ENCODE data around the gene SLC6A6.

Gene SLC6A6

DNA sequence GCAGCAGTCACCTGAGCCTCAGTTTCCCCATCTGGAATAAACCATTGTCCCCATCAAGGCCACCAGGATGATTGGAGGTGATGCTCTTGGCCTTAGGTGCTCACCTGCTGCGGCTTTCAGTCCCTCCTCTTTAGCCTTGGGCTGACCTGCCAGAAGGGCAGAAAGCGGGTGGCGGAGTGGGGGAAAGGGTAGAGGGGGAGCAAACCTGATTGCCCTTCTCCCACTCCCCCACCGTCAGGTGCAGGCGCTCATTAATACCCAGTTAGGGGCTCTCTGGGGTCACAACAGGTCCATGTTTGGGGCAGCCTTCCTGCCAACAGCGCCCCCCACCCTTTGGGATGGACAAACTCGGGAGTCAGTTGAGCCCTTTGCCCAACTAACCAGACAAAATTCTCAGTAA is 87.2 kb downstream of the SLC6A6 start:
- no peak for DNase-seq

DNA sequence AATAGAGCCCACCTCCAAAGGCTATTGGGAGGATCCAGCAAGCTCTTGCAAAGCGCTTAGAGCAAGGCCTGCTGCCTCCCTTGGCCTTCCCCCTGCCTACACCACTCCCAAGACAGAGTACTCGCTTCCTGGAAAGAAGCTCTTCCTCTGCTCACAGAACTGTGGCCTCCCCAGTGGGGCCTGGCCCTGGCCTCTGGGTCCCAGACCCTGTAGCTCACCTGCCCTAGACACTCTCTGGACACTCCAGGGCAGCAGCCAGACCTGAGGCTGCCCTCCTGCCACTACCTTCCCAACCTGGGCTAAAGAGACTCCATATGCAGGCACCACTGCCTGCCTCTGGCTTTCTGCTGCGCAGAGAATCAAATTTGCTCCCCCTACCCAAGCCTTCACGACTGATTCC is 87.8 kb downstream of the SLC6A6 start:
- no peak for DNase-seq

DNA sequence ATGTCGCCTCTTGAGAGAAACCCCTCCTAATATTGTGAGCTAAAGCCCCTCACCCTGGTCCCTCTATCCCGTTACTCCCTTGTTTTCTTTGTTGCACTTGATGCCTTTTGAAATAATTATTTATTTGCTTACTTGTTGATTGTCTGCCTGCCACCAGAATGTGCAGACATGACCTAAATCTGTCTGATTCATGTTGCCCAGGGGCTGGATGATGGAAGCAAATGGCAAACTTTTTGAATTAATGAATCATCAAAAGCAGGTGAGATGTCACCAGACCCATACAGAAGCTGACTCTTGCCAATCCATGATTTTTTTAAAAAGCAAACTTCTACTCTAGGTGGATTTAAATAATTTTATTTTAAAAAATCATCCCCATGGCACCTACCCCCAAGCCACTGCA is 88.4 kb downstream of the SLC6A6 start:
- no peak for DNase-seq

DNA sequence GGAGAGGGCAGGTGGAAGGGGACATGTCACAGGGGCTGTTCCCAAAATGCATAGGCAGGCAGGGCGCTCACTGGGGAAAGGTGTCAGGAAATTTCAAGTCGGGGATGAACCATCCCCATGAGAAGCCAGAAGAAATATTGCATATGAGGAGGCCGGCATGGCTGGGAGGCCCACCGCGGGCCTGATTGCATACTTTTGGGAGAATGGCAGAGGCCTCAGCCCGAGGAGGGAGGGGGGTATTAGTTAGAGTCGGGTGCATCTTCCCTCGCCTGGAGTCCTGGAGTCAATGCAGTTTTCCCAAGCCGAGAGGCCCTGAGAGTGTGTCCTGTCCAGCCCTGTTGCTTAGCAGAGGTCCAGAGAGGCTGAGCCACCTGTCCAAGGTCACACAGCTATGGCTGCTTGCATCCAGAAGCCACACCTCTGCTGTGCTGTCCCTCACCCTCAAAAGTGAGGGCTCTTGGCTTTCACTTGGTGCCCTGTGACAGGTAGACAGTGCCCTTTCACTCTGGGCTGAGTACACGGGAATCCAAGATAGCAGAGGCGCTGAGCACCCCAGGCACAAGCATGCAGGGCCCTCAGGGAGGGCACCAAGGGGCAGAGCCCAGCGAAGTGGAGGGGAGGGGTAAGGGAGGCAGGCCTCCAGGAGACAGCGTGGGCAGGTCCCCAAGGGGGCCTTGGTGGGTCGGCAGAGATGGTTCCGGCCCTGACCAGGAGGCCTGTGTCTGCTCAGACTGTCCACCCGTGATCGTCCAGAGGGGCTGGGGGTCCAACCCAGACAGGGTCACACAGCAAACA is 89.2 kb downstream of the SLC6A6 start:
- no peak for DNase-seq

DNA sequence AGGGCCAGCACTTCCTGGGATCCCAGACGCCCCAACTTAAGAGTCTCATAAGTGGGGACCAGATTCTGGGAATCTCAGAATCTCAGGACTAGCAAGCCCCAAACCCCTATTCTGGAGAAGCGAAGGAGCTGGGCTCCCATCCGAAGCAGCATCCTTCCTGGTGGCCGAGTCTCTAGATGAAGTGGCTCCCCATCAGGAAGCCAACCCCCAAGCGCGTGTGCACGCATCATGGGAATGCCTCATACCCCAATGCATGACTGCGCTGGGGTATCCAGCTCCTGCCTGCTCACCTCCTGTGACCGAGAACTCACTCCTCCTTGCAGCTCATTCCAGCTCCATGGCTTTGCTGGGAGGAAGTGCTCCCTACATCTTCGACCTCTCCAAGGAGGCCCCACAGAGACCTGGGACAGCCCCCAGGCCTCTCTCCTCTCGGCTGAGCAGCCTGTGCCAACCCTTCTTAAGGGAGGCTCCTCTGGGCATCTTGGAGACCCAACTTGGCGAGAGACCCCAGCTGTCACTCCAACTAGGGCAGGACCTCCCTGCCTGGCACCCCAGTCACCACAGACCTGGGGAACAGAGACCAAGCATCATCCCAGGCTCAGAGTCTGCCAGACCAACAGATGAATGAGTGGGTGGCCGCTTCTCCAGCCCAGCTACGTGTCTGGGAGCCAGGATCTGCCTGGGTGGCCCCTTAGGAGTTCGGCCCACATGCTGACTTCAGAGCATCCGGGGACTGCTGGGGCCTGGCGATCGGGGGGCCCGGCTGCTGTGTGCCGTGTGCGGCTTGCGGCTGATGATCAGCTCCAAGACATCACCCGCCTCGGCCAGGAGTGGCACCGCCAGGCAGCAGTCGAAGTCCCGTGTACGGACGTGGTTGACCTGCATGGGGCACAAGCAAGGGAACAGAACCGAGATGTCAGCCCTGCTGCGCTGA is 90.8 kb downstream of the SLC6A6 start:
- no peak for DNase-seq

DNA sequence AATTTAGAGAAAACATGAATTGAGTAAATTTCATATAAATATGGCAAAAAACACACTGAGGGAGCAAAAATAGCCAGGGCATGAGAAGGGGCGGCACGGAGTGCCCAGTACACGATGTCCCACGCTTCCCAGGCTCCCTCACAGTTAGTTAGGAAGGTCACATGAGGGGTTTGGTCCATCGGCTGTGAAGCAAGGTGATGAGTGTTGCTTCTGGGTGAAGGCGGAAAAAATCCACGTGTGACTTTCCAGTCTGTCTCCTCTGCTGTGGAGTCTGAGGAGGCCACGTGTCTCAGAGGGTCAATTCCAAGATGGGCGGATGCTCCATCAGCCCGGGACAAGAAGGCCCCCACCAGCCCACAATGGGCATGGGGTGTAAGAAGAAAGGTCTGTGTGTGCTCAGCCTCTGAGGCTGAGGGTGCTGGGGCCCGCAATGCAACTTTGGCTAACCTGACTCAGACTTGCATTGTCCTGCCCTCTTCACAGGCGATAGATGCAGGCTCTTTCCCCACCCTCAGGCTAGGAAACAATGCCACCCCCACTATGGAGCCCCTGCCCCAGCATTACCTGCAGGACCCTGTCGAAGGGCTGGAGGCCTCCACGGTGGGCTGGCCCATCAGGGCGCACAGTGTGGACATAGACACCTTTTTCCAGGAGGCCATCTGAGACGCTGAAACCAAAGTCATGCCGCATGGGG is 92.0 kb downstream of the SLC6A6 start:
- DNase-seq: no peak

DNA sequence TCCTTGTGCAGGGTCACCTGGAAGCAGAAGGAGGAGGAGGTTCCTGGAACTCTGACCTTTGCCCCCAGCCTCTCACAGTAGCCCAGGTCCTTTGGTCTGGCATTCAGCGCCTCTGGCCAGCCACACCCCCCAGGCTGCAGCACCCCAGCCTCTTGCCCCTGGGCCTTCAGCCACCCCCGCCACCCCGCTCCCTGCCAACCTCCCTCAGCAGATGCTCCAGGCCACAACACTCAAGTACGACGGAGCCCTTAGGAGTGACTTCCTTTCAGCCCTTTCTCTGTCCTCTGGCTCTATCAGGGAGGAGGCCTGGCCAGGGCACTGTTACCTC is 92.5 kb downstream of the SLC6A6 start:
- no peak for DNase-seq

DNA sequence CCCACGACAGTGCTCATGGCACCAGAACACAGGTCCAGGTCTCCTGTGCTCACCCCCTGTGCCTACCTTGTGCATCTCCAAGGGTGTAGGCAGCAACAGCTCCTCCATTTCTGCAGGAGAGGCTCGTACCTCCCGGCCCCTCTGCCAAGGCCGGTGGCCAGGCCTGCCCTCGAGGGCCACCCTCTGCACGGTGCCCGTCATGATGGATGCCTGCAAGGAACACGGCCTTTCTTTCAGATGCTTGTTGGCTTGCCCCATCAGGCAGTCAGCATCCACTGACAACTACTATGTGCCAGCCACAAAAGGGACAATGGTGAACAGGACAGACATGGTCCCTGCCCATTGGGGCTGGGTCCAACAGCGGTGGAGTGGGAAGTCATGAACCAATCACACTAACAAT is 93.9 kb downstream of the SLC6A6 start:
- DNase-seq: no peak

DNA sequence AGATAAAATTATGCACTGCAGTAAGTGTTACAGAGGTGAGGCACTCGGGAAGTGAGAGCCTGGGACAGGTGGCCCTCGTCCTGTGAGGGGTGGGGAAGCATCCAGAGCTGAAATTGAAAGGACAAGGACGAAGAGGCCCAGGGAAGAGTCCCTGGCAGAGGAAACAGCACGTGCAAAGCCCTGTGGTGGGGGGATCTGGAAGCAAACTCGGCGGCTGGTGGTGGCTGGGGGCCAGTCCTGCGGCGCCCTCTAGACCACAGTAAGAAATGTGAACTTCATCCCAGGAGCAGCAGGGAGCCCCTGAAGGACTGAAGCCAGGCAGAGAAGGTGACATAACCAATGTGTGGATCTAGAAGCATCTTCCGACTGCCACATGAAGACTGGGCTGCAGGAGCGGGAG is 94.9 kb downstream of the SLC6A6 start:
- no peak for DNase-seq

DNA sequence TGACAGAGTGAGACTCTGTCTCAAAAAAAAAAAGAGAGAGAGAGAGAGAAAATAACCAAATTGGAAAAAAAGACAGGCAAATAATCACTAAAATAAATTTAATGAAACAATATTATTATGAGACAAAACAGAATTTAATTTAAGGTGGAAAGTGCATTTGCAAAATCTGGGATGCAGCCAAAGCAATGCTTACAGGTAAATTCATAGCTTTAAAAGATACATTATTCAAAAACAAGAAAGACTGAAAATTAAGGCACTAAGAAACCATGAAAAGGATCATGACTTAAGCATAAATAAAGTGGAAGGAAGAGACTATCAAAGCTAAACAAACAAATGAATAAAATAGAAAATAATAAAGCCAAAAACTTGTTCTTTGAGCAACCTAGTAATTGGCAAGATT is 100.1 kb downstream of the SLC6A6 start:
- DNase-seq: no peak

DNA sequence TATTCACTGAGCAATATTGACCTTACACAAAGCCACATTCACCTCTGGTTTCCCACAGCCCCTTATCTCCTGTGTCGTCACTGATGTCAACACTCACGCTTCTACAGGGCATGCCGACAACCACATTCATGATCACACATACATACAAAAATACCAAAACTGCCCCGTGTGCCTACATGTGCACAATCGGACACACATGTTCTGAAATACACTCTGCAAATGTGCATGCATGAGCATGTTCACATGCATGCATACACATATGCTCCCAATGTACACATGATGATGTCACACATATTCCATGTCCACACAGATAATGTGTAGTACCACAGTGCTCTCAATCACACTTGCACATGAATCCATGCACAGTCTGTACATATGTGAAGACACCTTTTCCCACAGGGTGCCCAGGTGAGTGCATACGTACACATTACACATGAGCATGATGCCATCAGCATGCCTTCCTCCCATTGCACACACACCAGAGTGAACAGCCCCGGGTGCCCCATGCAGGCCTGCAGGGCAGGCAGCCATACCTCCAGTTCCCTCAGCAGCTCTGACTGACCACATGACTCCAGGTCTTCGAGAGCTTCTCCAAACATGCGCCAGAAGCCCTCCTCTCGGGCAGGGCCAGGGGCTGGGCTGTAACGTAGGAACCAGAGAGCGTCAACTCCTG is 100.8 kb downstream of the SLC6A6 start:
- DNase-seq: no peak

DNA sequence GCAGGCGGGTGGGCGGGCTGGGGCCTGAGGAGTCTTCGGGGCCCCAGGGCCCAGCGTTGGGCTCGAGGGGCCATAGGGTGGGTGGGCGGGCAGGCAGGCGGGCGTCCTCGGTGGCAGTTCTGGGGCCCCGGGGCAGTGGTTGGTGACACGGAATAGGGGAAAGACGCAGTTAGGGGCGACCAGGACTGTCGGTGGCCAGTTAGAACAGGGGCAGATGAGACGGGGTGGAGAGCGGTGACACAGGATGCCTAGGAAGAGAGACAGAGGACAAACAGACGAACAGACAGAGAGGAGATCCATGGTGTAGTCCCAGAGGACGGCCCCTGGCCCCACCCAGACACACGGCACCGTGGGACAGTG is 101.3 kb downstream of the SLC6A6 start:
- no peak for DNase-seq

DNA sequence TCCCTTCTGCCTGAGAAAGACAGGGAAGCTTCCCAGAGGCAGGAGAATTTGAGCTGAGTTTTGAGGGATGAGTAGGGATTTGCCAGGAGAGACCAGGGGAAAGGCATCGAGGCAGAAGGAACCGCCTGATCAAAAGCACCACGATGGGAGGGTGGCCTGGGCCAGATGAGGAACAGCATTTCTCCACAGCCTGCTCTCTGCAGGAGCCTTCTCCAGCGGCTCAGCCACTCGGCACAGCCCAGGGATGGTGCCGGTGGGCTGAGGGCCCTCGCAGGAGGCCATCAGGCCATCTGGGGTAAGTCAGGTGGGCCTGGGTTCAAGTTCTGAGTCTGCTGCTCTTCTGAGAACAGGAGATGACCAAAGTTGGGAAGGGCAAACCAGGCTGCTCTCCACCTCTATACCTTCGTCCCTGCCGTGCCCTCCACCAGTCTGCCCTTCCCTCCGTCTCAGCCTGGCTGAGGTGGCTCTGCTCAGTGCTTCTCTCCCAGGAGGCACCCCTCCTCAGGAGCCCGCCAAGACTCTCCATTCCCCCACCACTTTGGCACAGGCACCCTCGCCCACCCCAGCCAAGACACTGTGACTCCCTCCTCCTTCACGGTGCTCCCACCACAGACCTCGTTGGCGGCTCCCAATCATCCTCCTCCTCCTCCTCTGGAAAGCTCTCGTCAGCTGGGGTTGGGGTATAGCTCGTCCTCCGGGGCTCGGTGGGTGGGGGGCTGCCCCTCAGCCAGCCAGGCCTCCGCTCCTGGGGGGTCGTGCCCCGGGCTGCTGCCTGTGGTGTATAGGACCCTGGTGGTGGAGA is 102.8 kb downstream of the SLC6A6 start:
- no peak for DNase-seq

DNA sequence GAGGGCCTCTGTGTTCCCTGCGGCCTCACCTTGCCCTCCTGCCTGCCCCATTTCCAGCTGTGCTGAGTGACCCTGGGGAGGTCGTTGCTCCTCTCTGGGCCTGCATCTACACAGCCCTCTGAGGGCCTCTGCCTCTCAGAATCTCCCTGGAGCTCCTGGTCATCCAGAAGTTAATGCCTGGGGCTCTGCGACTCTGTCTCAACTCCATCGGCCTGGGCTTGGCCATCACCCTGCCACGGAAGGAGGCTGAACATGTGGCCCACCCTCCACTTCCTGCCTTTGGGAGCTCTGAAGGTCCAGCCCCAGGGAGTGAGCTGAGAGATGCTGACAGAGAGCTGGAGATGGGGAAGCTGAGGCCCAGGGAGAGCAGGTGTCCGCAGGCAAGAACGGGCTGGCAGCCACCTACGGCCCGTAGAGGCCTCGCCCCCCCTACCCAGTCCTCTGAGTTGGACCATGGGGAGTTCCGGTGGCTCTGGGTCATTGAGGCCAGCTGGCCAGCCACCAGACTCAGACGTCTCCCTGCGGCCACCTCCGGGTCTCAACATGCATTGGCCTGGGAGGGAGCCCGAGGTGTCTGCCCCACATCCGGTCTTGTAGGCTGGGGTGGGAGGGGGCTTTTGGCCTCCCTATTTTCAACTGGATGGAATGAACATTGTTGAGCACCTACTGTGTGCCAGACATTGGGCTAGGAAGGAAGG is 103.5 kb downstream of the SLC6A6 start:
- no peak for DNase-seq

DNA sequence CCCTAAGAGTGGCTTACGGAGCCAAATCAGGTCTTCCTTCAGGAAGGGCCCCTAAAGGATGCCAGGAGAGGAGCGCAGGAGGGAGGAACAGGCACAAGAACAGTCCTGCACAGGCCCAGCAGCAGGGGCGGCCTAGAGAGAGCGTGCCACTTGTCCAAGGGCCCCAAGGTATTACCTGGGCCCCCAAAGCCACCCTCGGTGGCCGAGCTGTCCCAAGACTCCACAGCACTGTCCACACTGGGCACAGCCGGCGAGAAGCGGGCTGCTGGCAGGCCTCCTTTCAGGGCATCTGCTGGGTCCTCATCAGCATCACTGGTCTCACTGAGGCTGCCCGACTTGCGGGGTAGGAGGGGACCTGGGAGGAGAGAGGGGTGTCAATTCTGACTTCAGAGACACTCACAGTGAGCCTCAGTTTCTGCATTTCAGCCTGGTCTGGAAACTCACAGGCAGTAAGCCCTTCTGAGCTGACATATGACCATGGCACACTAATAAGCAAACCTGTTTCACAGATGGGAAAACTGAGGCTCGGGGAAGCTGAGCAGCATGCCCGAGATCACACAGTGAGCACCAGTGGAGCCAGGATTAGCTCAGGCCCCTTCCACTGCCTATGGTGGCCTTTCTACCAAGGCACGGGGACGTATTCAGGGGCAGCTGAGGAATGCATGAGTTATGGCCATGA is 104.4 kb downstream of the SLC6A6 start:
- DNase-seq: no peak

DNA sequence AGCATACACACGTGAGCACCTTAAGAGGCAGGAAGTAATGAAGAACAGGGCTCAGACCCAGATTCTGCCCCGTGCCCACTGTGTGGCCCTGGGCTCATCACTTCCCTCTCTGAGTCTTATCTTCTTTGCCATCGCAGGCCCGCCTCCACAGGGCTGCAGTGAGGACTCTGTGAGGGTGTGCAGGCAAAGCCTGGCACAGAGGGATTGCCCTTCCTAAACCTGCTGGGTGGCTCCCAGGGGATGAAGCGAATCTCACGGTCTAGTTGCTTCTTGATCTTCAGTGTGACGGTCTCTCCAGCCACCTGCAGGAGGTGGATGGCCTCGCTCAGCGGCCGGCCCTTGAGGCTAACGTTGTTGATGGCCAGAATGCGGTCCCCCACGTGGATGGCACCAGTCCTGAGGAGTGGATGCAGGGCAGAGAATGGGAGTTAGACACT is 104.9 kb downstream of the SLC6A6 start:
- no peak for DNase-seq

DNA sequence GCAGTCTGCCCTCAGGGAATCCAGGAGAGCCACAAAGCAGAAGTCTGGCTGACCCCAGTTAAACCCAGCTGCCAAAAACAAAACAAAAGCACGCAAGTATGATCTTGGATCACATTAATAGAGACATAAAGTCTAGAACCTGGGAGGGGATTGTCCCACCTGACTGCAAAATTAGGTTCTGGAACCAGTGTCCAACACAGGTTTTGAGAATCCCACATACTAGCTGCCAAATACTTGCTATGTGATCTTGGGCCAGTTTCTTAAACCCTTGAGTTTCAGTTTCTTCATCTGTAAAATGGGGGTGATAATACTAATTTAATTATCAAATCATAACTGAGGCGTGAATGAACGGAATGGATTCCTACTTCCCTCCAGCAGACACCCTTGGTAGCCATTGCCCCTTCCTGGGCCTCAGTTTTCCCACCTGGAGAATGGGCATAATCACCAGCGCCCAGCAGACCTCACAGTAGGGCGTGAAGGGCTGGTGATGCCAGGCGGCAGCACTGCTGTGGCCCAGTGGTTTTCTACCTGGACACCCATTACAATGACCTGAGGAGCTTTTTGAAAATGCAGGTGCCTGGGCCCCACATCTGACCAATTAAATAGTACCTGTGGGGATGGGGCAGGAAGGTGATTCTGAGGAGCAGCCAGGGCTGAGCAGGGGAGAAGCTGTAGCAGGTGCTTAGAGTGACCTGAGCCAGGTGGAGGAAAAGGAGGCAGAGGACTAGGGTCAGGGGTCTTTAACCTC is 105.5 kb downstream of the SLC6A6 start:
- DNase-seq: no peak

DNA sequence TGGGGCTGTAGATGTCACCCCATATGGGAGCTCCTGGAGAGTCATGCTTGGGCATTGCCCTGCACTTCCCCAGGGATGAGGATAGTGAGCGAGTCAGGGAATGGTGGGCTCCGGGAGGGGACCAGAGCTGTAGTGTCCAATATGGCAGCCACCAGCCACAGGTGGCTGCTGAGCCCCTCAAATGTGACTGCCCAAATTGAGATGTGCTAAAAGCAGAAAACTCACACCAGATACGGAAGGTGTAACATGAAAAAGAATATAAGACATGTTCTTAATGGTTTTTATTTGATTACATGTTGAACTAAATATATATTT is 106.1 kb downstream of the SLC6A6 start:
- no peak for DNase-seq

DNA sequence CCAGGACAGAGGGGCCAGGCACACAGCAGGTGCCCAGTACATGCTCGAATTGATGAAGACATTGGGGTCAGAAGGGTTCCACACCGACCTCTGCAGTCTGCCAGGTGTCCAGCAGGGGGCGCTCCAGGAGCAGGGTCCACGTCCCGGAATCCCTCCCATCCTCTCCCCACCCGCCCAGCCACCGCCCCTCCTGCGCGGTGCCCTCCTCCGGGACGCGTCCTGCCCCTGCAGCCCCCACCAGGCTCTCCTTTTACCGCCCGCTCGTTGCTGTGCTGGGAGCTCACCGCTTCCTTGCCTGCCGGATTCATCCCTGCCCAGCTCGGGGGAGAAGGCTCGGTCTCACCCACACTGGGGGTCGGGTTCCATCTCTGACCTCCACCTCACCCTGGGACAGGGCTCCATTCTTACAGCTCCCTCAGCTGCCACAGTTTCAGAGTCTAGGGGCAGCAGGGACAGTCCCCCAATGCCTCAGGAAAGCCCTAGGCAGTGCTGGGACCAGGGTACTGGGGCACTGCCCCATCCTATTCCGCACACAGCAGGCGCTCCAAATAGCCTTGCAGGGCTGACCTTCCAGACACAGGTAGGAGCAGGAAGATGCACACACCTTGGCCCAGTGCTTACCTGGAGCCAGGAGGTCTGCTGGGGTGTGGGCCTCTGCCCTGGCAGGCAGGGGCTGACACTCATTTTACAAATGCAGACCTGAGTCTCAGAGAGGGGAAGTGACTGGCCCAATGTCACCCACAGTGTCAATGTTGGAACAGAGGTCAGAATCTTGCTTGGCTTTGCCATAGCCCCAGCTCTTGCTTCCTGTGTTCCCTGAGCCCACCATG is 106.8 kb downstream of the SLC6A6 start:
- DNase-seq: peak; percentile 64

DNA sequence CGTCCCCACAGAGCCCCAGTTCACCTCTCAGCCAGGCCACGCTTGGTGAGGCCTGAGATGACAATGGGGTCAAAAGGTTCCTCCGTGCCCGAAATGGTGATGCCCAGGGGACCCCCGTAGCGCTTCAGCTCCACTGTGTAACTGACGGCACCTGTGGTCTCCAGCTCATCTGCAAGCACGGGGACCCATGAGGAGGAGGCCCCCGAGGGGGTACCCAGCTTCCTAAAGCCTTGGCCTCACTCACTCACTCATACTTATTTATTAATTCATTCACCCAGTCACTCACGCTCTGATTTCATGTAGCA is 107.3 kb downstream of the SLC6A6 start:
- DNase-seq: no peak
